Measurements from ENCODE around the gene KHDRBS2.

DNA sequence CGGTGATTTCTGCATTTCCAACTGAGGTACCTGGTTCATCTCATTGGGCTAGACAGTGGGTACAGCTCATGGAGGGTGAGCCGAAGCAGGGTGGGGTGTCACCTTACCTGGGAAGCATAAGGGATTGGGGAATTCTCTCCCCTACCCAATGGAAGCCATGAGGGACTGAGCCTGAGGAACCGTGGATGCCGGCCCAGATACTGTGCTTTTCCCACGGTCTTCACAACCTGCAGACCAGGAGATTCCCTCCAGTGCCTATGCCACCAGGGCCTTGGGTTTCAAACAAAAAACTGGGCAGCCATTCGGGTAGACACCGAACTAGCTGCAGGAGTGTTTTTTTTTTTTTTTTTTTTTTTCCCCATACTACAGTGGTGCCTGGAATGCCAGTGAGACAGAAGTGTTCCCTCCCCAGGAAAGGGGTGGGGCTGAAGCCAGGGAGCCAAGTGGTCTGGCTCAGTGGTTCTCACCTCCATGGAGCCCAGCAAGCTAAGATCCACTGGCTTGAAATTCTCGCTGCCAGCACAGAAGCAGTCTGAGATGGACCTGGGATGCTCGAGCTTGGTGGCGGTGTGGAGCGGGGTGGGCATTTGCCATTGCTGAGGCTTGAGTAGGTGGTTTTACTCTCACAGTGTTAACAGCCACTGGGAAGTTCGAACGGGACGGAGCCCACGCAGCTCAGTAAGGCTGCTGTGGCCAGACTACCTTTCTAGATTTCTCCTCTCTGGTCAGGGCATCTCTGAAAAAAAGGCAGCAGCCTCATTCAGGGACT lies 416.2 kb downstream of the KHDRBS2 start:
- TF ChIP-seq, protein P1, sequence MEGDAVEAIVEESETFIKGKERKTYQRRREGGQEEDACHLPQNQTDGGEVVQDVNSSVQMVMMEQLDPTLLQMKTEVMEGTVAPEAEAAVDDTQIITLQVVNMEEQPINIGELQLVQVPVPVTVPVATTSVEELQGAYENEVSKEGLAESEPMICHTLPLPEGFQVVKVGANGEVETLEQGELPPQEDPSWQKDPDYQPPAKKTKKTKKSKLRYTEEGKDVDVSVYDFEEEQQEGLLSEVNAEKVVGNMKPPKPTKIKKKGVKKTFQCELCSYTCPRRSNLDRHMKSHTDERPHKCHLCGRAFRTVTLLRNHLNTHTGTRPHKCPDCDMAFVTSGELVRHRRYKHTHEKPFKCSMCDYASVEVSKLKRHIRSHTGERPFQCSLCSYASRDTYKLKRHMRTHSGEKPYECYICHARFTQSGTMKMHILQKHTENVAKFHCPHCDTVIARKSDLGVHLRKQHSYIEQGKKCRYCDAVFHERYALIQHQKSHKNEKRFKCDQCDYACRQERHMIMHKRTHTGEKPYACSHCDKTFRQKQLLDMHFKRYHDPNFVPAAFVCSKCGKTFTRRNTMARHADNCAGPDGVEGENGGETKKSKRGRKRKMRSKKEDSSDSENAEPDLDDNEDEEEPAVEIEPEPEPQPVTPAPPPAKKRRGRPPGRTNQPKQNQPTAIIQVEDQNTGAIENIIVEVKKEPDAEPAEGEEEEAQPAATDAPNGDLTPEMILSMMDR (IDR thresholded peaks at IDR 0.05; ENCODE audit: low read depth, low read length), result no peak
- no peak for TF ChIP-seq POLR2A (IDR thresholded peaks at IDR 0.05; ENCODE audit: extremely low read depth, insufficient read length)
- TF ChIP-seq, protein P2, sequence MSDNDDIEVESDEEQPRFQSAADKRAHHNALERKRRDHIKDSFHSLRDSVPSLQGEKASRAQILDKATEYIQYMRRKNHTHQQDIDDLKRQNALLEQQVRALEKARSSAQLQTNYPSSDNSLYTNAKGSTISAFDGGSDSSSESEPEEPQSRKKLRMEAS (IDR thresholded peaks at IDR 0.05; ENCODE audit: low read depth, low read length), result no peak
